GM12865 (cell line): ENCODE data around the gene ACAT1.
A peak's percentile ranks its signal among the peaks of the same experiment; 100 is the strongest.
"Not testable (repeated sequence)": the region's sequence is repeated elsewhere in the genome, so short reads cannot be mapped to it uniquely, and the experiment has no call there.

Experiments used
- DNase-seq: peaks from one replicate; pipeline ENCODE4 v3.0.0; 2010; ENCODE audit warnings: low read depth
- H3K4me3 ChIP-seq: 2 replicates; pipeline ENCODE4 v1.5.1; 2011; ENCODE audit warnings: mild to moderate bottlenecking, low read depth, low read length, control low read depth
- CTCF ChIP-seq: IDR thresholded peaks from 2 replicates; pipeline ENCODE4 v1.5.1; 2011; ENCODE audit warnings: low read length, control low read depth, low read depth, inconsistent platforms; ENCODE audit not compliant: insufficient read depth; ENCODE audit errors: missing control alignments

Gene ACAT1

GRCh38 chr11:108144615-108145014, 23.2 kb downstream of the ACAT1 start:
- H3K4me3 ChIP-seq, result no peak overlapping the region
- DNase-seq, result no peak
- TF ChIP-seq CTCF, result no peak

- no peak for DNase-seq
- TF ChIP-seq CTCF, result no peak
- H3K4me3 ChIP-seq, result no peak overlapping the region
Observed at GRCh38 chr11:108147150-108147549, 25.8 kb downstream of the ACAT1 start.

GRCh38 chr11:108148556-108148955, 27.2 kb downstream of the ACAT1 start:
- TF ChIP-seq CTCF, result no peak
- no peak for DNase-seq
- H3K4me3 ChIP-seq, result no peak overlapping the region

GRCh38 chr11:108154591-108154990, 33.2 kb downstream of the ACAT1 start:
- TF ChIP-seq CTCF, result no peak
- no peak overlapping the region for H3K4me3 ChIP-seq
- DNase-seq, result no peak

GRCh38 chr11:108160970-108161566, 39.7 kb downstream of the ACAT1 start:
- peak; percentile 64 for DNase-seq
- TF ChIP-seq CTCF, result no peak
- no peak overlapping the region for H3K4me3 ChIP-seq

- not testable (repeated sequence) for H3K4me3 ChIP-seq
Observed at GRCh38 chr11:108162878-108163277, 41.5 kb downstream of the ACAT1 start.

GRCh38 chr11:108167624-108168023, 46.3 kb downstream of the ACAT1 start:
- no peak for DNase-seq
- H3K4me3 ChIP-seq, result no peak overlapping the region
- TF ChIP-seq CTCF, result no peak

More at GRCh38 chr11:108162878-108163277, 41.5 kb downstream of the ACAT1 start:
- not testable (repeated sequence) for DNase-seq
